Keratinocyte (primary cell): ENCODE measurements around the gene GNAT2. TPM values are rescaled to one million over a fixed set of nuclear protein-coding genes. Genes with fewer than 3 reads are reported as not detected.

ENCODE experiments used
- DNase-seq: peaks from one replicate; pipeline ENCODE4 v3.0.0-alpha.2; 2011; ENCODE audit warnings: low read depth, missing footprints, low spot score
- FAIRE-seq: peaks from 2 replicates; lab custom pipeline; 2011; peaks lifted over from hg19 to GRCh38; lab: Jason Lieb, UNC
- H2AFZ ChIP-seq: 2 replicates; pipeline ENCODE4 v1.6.0; 2012; ENCODE audit warnings: low read length, control low read depth, inconsistent platforms; ENCODE audit not compliant: control insufficient read depth
- H3K27ac ChIP-seq: 2 replicates; pipeline ENCODE4 v1.5.1; 2011; ENCODE audit warnings: low read length; ENCODE audit not compliant: control insufficient read depth, insufficient read depth
- H3K27me3 ChIP-seq: 3 replicates; pipeline ENCODE4 v1.6.0; 2011; ENCODE audit warnings: low read length; ENCODE audit not compliant: control insufficient read depth, insufficient read depth; ENCODE audit errors: extremely low read depth
- H3K36me3 ChIP-seq, 2 experiments: 2 replicates in 1 of 2; 3 replicates in 1 of 2; pipeline ENCODE4 v1.5.1; 2011; ENCODE audit warnings: low read length in 2 of 2, mild to moderate bottlenecking in 1 of 2; ENCODE audit not compliant: control insufficient read depth in 2 of 2, insufficient read depth in 2 of 2; ENCODE audit errors: extremely low read depth in 1 of 2
- H3K4me1 ChIP-seq: 3 replicates; pipeline ENCODE4 v1.5.1; 2011; ENCODE audit warnings: low read length; ENCODE audit not compliant: control insufficient read depth, insufficient read depth; ENCODE audit errors: extremely low read depth
- H3K4me2 ChIP-seq: 3 replicates; pipeline ENCODE4 v1.6.0; 2011; ENCODE audit warnings: low read depth, low read length; ENCODE audit not compliant: control insufficient read depth, insufficient read depth; ENCODE audit errors: extremely low read depth
- H3K4me3 ChIP-seq, 3 experiments: fragments of 200-600 bp in 1 of 3; sonication (generic) in 1 of 3; 2 replicates in 2 of 3; 3 replicates in 1 of 3; pipeline ENCODE4 v1.5.1; 2011 to 2016; ENCODE audit warnings: low read length in 3 of 3, mild to moderate bottlenecking in 3 of 3, control low read depth in 2 of 3, inconsistent platforms in 1 of 3, low read depth in 1 of 3, mixed read lengths in 1 of 3, mixed run types in 1 of 3, moderate library complexity in 1 of 3; ENCODE audit not compliant: control insufficient read depth in 2 of 3, insufficient read depth in 2 of 3; ENCODE audit errors: extremely low read depth in 1 of 3
- H3K79me2 ChIP-seq: 2 replicates; pipeline ENCODE4 v1.6.0; 2012; ENCODE audit warnings: low read length; ENCODE audit not compliant: control insufficient read depth, insufficient read depth
- H3K9ac ChIP-seq: 3 replicates; pipeline ENCODE4 v1.6.0; 2011; ENCODE audit warnings: low read length; ENCODE audit not compliant: control insufficient read depth, insufficient read depth; ENCODE audit errors: extremely low read depth
- H3K9me1 ChIP-seq: 3 replicates; pipeline ENCODE4 v1.6.0; 2011; ENCODE audit warnings: low read length; ENCODE audit not compliant: control insufficient read depth, insufficient read depth; ENCODE audit errors: extremely low read depth
- H3K9me3 ChIP-seq: 2 replicates; pipeline ENCODE4 v1.5.1; 2012; ENCODE audit warnings: low read depth, low read length; ENCODE audit not compliant: control insufficient read depth
- H4K20me1 ChIP-seq: 3 replicates; pipeline ENCODE4 v1.6.0; 2011; ENCODE audit warnings: low read length; ENCODE audit not compliant: control insufficient read depth, insufficient read depth; ENCODE audit errors: extremely low read depth
- EZH2 ChIP-seq: IDR thresholded peaks from one replicate; pipeline ENCODE4 v1.6.1; 2012; ENCODE audit warnings: inconsistent platforms, mild to moderate bottlenecking, low read length, moderate library complexity
- dilution Hi-C: fragments of 300-500 bp; cut with MboI; formaldehyde crosslinking; loops from one replicate; pipeline ENCODE4 v1.7.0; 2020; ENCODE audit warnings: low sequenced_read_pairs; ENCODE audit not compliant: extremely low pct_ligation_motif_present
- polyA plus RNA-seq, 5 experiments: library from polyadenylated mRNA; depleted of rRNA in 3 of 5; stranded (reverse) in 3 of 5; stranded (forward) in 1 of 5; unstranded in 1 of 5; fragments of >200 nt; gene quantifications; 1 replicate in 1 of 5; 2 replicates in 3 of 5; 3 replicates in 1 of 5; pipeline versions ENCODE4 v1.2.1 to v1.2.3, GENCODE V29; 2011 to 2012; ENCODE audit warnings: missing spikeins in 2 of 5, low read depth in 1 of 5, low replicate concordance in 1 of 5
- TF ChIP-seq, protein P1 (sequence below), 3 experiments: IDR thresholded peaks in 1 of 3; conservative IDR thresholded peaks in 1 of 3; optimal IDR thresholded peaks in 1 of 3; 2 replicates in 2 of 3; 3 replicates in 1 of 3; pipeline versions ENCODE3 to v1.5.1; 2011; ENCODE audit warnings: low read length in 3 of 3, mild to moderate bottlenecking in 3 of 3, moderate library complexity in 2 of 3, control low read depth in 1 of 3, inconsistent platforms in 1 of 3; ENCODE audit not compliant: insufficient read depth in 2 of 3; ENCODE audit errors: extremely low read depth in 1 of 3

The GNAT2 gene
- polyA plus RNA-seq, 1 donor (not counting 4 experiments of a cell fraction or from before 2014, with no cell fraction given) = 0.17 TPM

DNA sequence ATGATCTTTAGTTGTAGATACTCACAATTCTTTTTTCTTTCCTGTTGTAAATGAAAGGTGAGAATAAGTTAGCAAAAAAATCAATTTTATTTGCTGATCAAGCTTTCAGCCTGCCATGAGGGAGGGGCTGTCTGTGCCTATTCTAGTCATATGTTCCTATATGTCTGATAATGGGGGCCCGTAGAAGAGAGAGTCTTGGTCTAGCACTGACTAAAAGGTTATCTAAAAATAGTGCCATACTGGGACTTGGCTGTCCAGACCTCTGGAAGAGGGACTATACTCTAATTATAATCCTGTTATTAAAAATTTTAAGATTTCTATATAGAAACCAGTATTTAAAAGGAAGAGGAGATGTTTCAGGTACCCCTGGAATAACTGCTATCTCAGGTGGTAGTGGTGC is 52.4 kb downstream of the GNAT2 start:
- FAIRE-seq = no peak
- TF ChIP-seq, protein P1, sequence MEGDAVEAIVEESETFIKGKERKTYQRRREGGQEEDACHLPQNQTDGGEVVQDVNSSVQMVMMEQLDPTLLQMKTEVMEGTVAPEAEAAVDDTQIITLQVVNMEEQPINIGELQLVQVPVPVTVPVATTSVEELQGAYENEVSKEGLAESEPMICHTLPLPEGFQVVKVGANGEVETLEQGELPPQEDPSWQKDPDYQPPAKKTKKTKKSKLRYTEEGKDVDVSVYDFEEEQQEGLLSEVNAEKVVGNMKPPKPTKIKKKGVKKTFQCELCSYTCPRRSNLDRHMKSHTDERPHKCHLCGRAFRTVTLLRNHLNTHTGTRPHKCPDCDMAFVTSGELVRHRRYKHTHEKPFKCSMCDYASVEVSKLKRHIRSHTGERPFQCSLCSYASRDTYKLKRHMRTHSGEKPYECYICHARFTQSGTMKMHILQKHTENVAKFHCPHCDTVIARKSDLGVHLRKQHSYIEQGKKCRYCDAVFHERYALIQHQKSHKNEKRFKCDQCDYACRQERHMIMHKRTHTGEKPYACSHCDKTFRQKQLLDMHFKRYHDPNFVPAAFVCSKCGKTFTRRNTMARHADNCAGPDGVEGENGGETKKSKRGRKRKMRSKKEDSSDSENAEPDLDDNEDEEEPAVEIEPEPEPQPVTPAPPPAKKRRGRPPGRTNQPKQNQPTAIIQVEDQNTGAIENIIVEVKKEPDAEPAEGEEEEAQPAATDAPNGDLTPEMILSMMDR (optimal IDR thresholded peaks at IDR 0.05 in 1 of 3, IDR thresholded peaks at IDR 0.05 in 1 of 3, conservative IDR thresholded peaks at IDR 0.05 in 1 of 3; ENCODE audit: extremely low read depth in 1 of 3, insufficient read depth in 2 of 3, low read length in 3 of 3) = no peak
- no peak for TF ChIP-seq EZH2
- Histone ChIP-seq H3K9me1 (peaks cover 2% of the 10 kb centered on the region), H2AFZ (no peak overlapping the region), H4K20me1 (peaks cover 27% of the 10 kb centered on the region), H3K36me3 (no peaks in the 10 kb centered on the region), H3K79me2 (peaks cover 97% of the 10 kb centered on the region), H3K27me3 (no peaks in the 10 kb centered on the region), H3K9me3 (no peaks in the 10 kb centered on the region), H3K4me3 (no peak overlapping the region), H3K4me1 (peaks cover 20% of the 10 kb centered on the region), H3K9ac (no peak overlapping the region), H3K4me2 (no peak overlapping the region), H3K27ac (no peak overlapping the region)
- dilution Hi-C loops = no loop called here
- DNase-seq = no peak

DNA sequence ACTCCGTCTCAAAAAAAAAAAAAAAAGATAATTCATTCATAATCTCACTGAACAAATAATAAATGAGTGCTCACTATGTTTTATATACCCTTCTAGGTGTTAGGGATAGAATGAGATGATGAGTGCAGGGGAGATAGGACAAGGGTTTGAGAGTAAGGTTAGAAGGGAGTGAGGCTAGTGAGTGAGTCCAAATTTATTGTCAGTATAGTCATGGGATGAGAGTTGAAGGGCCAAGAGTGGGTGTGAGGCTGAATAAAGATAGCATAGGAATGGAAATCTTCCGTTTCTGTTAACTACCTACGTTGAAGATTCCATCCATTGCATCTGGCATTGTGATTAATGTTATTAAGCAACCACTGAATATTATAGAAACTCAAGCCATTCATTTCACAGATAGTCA is 54.2 kb downstream of the GNAT2 start:
- Histone ChIP-seq H2AFZ (no peak overlapping the region), H3K27ac (no peak overlapping the region), H4K20me1 (peaks cover 15% of the 10 kb centered on the region), H3K79me2 (peaks cover 98% of the 10 kb centered on the region), H3K9ac (no peak overlapping the region), H3K27me3 (no peaks in the 10 kb centered on the region), H3K9me3 (no peaks in the 10 kb centered on the region), H3K4me1 (peaks cover 14% of the 10 kb centered on the region), H3K9me1 (peaks cover 2% of the 10 kb centered on the region), H3K36me3 (no peaks in the 10 kb centered on the region), H3K4me3 (no peak overlapping the region), H3K4me2 (no peak overlapping the region)
- no peak for DNase-seq
- TF ChIP-seq, protein P1 (optimal IDR thresholded peaks at IDR 0.05 in 1 of 3, IDR thresholded peaks at IDR 0.05 in 1 of 3, conservative IDR thresholded peaks at IDR 0.05 in 1 of 3; ENCODE audit: extremely low read depth in 1 of 3, insufficient read depth in 2 of 3, low read length in 3 of 3) = no peak
- no peak for TF ChIP-seq EZH2
- FAIRE-seq = no peak
- dilution Hi-C loops = no loop called here
